NCI-H2107 treated with DMSO at 0.1 percent for 48 hours (cell line): Measurements from ENCODE around the gene MICB.

Source experiments
- DNase-seq: peaks from one replicate; lab custom pipeline; 2025; ENCODE audit not compliant: unreplicated experiment; lab: John Stamatoyannopoulos, UW

MICB gene

GRCh38 chr6:31559958-31560696, 62.2 kb downstream of the MICB start:
- no peak for DNase-seq

- DNase-seq, result no peak
These were observed 62.7 kb downstream of the MICB start for GRCh38 chr6:31560697-31561058.
